OCI-LY3 (cell line): Measurements from ENCODE around the gene POPDC3.

Experiments used
- CTCF ChIP-seq: fragments of 200-600, 300-600 bp; sonication (generic); IDR thresholded peaks from 2 replicates; pipeline ENCODE4 v1.5.1; 2014; ENCODE audit warnings: antibody characterized with exemption, low read length, low read depth
- EZH2phosphoT487 ChIP-seq: fragments of 200-600 bp; shearing (Covaris generic); IDR thresholded peaks from 2 replicates; pipeline ENCODE4 v1.6.1; 2018; ENCODE audit warnings: antibody characterized with exemption, mixed run types, low read depth

GRCh38 chr6:105226598-105227294 is 46.9 kb upstream of the POPDC3 start:
- TF ChIP-seq CTCF (no peak), EZH2phosphoT487 (no peak)
